ENCODE data around the gene TRIP4.

Gene TRIP4

DNA sequence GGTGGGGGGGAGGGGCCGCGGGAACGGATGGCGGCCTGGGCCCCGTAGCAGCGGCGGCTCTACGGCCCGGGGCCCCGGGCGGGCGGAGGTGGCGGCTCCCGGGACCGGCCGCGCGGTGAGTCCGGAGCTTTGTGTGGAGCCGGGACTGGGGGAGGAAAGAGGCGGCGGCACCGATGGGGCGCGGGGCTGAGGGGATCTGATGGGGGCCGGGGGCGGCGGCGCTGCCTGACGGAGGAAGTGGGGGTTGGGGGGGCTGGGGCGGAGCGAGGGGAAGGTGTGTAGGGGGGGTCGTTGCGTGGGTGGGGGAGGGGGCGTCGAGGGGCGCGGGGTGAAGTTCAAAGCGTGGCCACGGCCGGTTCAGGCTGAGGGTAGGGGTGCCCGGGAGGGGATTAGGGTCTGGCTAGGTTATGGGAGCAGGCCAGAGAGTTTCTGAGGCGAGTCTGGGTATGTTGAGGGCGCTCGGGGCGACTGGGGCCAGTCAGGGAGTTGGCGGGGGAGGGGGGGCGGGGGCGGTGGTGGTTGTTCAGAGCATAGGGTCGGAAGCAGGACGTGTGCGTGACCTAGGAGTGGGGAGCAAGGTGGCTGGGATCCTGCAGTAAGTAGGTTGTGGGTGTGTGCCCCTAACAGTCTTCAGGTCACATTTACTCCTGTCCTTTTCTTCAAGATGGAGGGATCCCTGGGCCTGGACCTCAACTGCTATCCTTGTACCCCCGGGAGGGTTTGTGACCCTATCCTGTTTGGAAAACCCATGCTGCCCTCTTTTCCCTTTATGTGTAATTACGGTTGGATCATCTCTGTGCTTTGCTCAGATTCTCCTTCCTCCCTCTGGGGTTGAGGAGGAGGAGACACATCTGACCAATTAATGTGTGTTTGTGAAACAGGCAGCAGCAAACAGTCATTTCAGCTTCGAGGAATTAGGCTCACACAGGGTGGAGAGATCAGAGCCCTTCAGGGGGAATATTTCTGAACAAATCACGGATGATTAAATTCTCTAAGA is 73.4 kb downstream of the TRIP4 start:
- peak; percentile 70 to 82 for DNase-seq (ENCODE audit: low read depth in 1 of 2, low spot score in 1 of 2)
- no peak for TF ChIP-seq JUND (IDR thresholded peaks at IDR 0.05; ENCODE audit: low read depth)
- in situ Hi-C loops (cut with HindIII; ENCODE audit: low pct_unique_long_range_greater_than_20kb, low sequenced_read_pairs): no loop called here

DNA sequence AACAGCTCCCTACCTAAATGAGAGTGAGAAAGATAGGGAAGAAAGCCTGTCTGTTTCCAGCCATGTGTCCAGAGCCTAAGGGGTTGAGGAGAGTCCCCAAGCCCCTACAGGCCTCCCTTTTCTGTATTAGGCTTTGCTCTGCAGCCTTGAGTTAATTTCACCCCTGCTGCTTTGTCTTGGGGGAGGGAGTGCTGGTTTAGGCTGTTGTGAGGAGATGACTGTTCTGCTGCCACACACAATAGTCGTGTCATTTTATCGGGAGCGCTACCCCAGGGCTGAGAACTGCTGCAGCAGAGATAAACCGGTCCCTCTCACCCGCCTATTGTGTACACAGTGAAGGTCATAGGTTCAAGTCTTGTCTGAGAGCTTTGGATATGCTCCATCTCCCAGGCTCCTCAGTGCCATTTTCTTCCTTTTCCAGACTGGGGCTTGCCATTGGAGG is 74.1 kb downstream of the TRIP4 start:
- DNase-seq (ENCODE audit: low read depth in 1 of 2, low spot score in 1 of 2): peak in 1 of 2 experiments; percentile 6
- in situ Hi-C loops (cut with HindIII; ENCODE audit: low pct_unique_long_range_greater_than_20kb, low sequenced_read_pairs): no loop called here
- TF ChIP-seq JUND (IDR thresholded peaks at IDR 0.05; ENCODE audit: low read depth): no peak

DNA sequence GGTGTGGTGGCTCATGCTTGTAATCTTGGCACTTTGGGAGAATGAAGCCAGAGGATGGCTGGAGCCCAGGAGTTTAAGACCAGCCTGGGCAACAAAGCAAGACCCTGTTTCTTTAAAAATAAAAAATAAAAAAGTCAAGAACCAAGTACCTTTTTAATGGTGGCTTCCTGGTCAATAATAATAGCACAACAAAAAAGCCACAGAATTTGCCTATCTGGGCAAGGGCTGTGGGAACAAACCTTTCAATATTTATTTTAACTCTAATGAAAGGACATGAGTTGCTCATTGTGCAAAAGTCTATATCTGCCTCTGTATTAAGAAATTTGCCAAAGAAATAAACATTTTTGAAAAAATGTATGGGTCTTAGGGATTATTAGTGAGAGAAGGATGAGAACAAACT is 74.9 kb downstream of the TRIP4 start:
- in situ Hi-C loops (cut with HindIII; ENCODE audit: low pct_unique_long_range_greater_than_20kb, low sequenced_read_pairs): no loop called here
- TF ChIP-seq JUND (IDR thresholded peaks at IDR 0.05; ENCODE audit: low read depth): no peak
- no peak for DNase-seq (ENCODE audit: low read depth in 1 of 2, low spot score in 1 of 2)

DNA sequence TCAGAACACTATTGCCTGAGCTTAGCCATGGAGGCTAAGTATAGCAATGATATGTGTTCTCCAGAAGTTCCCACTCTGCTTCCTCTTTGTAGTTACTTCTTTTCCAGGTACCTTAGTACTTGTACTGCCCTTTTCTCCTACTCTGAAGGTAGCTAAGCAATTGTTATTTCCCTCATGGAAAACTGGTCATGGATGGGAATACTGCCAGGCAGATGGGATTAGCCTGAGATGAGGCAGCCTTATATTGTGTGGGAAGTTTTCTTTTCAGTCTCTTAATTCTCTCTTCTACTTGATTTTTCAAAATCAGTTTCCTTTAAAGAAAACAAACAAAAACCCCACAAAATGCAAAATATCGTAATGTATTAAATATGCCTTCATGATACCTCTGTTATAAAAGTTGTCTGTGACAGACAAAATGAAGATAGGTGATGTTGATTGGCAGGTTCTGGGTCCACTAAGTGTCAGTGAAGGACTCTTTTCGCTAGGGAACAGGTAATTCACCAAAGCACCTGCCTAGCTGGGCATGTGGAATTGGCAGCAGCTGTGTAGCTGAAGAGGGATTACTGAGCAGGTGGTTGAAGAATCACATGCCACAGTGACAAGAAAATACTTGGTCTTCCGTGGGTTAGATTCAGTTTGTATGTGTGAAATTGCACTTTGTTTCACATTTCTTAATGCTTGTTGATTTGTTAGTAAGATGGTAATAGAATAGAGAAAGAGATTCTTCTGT is 76.8 kb downstream of the TRIP4 start:
- in situ Hi-C loops (cut with HindIII; ENCODE audit: low pct_unique_long_range_greater_than_20kb, low sequenced_read_pairs): no loop called here
- DNase-seq (ENCODE audit: low read depth in 1 of 2, low spot score in 1 of 2): peak in 1 of 2 experiments; percentile 5
- TF ChIP-seq JUND (IDR thresholded peaks at IDR 0.05; ENCODE audit: low read depth): no peak

DNA sequence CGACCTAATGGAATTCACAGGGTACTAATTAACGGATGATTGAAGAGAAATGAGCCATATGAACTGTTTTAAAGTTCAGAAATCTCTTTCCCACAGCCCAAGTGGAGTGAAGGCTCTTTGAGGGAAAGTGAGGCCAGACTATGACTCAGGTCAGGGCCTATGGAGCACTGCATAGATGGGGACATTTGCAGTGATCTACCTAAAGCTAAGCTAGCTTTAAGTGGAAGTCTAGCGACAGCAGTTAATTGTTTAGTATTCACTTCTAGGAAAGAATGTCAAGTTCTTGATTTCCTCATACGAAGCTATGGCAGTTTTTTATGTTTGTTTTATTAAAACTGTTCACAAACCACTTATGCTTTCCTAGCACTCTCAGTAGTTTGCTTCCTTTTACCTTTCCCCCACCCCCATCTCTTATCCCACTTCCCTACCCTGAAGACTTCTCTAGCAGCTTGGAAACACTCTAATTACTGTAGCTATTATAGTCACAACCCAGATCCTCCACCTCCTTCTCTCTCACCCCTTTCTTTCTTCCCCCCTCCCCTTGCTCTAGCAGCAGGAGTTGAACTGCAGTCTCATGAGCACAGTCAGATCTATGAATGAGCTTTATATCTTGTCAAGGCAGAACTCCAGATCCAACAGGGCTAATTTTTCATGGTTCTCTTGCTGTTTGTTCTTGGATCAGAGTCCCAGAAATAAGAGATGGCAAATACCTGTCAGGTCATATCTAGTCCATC is 78.9 kb downstream of the TRIP4 start:
- TF ChIP-seq JUND (IDR thresholded peaks at IDR 0.05; ENCODE audit: low read depth): no peak
- in situ Hi-C loops (cut with HindIII; ENCODE audit: low pct_unique_long_range_greater_than_20kb, low sequenced_read_pairs): no loop called here
- DNase-seq (ENCODE audit: low read depth in 1 of 2, low spot score in 1 of 2): no peak

DNA sequence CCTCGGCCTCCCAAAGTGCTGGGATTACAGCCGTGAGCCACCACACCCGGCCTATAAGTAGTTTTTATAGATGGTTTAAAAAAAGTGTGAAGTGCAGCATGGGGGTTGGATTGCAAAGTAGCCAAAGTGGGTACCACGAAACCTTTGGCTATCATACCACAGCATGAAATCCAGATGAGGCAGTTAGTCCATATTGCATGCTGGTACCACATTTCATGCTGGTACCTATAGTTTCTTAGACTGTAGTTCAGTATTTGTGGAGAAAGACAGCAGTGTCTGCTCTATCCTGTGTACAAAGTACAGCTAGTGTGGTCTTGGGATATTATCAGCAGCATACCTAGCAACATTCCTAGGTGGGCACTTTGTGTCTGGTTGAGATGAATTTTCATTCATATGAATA is 84.5 kb downstream of the TRIP4 start:
- in situ Hi-C loops (cut with HindIII; ENCODE audit: low pct_unique_long_range_greater_than_20kb, low sequenced_read_pairs): no loop called here
- no peak for DNase-seq (ENCODE audit: low read depth in 1 of 2, low spot score in 1 of 2)
- no peak for TF ChIP-seq JUND (IDR thresholded peaks at IDR 0.05; ENCODE audit: low read depth)

DNA sequence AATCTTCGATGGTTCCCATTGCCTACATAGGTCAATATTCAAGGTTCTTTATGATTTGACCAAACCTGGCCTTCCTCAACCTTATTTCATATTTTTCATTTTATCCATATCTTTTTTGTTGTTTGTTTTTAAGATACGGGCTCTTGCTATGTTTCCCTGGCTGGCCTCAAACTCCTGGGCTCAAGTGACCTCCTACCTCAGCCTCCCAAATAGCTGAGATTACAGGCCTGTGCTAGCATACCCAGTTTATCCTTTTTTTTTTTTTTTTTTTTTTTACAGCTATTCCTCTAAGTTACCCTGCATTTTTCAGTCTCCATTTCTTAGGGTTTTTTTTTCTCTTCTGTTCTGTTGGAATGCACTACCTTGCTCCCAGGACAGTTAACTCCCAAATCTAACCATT is 87.2 kb downstream of the TRIP4 start:
- in situ Hi-C loops (cut with HindIII; ENCODE audit: low pct_unique_long_range_greater_than_20kb, low sequenced_read_pairs): no loop called here

DNA sequence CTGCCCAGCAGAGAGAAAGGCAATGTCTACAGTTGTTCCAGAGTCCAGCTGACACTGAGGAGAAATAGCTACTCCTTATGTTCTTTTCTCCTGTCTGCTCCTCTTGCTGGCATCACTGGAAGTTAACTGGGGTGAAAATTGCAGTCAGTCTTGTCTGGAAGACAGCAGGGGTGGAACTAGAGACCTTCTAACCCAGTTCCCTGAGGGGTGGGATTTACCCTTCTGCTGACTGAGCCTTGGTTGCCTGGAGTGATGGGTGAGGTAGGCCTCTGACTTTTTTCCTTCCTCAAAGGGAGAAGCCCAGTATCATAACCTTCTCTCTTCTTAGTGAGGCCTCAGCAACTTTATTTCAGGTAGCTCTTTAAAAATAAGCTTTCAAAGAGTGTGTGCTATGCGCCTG is 88.9 kb downstream of the TRIP4 start:
- no peak for TF ChIP-seq JUND (IDR thresholded peaks at IDR 0.05; ENCODE audit: low read depth)
- in situ Hi-C loops (cut with HindIII; ENCODE audit: low pct_unique_long_range_greater_than_20kb, low sequenced_read_pairs): no loop called here
- no peak for DNase-seq (ENCODE audit: low read depth in 1 of 2, low spot score in 1 of 2)

More for the DNA sequence above, 87.2 kb downstream of the TRIP4 start:
- no peak for DNase-seq (ENCODE audit: low read depth in 1 of 2, low spot score in 1 of 2)
- no peak for TF ChIP-seq JUND (IDR thresholded peaks at IDR 0.05; ENCODE audit: low read depth)

DNA sequence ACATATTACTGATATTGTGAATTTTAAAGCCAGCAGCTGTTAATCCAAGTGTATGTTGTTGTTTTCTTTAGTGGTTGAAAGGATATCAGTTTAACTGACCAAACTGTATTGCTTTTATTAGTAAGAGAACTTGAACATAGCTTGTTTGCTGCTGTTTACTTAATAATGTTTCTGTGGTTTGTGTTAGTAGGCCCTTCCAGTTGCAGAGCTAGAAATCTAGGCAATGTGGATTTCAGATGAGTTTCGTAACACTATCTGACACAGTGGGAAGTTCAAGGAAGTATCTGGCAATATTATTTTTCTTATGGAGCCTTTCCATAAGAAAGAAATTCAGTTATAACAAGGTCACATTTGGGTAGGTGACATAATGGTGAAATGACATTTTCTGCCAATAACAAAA is 91.2 kb downstream of the TRIP4 start:
- DNase-seq (ENCODE audit: low read depth in 1 of 2, low spot score in 1 of 2): no peak
- no peak for TF ChIP-seq JUND (IDR thresholded peaks at IDR 0.05; ENCODE audit: low read depth)
- in situ Hi-C loops (cut with HindIII; ENCODE audit: low pct_unique_long_range_greater_than_20kb, low sequenced_read_pairs): no loop called here

DNA sequence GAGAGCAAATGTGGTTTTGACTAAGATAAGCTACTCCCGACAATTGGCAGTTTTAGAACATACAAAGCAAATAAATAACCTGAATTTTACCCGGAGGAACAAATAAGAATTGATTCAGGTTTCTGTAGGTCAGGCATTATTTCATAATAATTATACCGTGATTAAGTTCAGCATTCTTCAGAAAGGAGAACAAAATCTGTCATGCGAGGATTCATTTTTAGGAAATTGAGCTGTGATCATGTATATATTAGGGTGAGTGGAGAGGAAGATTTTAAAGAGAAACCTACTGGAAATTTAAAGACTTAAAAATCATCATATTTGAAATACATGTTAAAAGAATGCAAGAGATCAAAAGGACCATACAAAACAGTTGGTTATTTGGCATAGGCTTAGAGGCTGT is 93.3 kb downstream of the TRIP4 start:
- in situ Hi-C loops (cut with HindIII; ENCODE audit: low pct_unique_long_range_greater_than_20kb, low sequenced_read_pairs): no loop called here
- no peak for TF ChIP-seq JUND (IDR thresholded peaks at IDR 0.05; ENCODE audit: low read depth)
- no peak for DNase-seq (ENCODE audit: low read depth in 1 of 2, low spot score in 1 of 2)

DNA sequence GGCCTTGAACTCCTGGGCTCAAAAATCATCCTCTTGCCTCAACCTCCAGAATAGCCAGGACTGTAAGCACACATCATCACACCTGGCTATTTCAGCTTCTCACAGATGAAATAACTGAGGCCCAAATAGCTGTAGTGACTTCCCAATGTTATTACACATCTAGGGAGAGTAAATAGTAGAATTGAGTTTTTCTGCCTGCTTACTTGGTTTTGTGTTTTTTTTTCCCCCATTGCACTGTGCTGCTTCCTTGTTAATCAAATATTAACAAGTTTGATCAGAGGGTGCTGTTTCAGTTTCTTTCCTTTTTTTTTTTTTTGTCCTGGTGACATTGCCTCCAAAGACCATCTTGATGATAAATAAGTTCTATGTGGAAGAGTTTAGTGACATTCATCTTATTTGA is 96.1 kb downstream of the TRIP4 start:
- DNase-seq (ENCODE audit: low read depth in 1 of 2, low spot score in 1 of 2): no peak
- in situ Hi-C loops (cut with HindIII; ENCODE audit: low pct_unique_long_range_greater_than_20kb, low sequenced_read_pairs): no loop called here
- TF ChIP-seq JUND (IDR thresholded peaks at IDR 0.05; ENCODE audit: low read depth): no peak

DNA sequence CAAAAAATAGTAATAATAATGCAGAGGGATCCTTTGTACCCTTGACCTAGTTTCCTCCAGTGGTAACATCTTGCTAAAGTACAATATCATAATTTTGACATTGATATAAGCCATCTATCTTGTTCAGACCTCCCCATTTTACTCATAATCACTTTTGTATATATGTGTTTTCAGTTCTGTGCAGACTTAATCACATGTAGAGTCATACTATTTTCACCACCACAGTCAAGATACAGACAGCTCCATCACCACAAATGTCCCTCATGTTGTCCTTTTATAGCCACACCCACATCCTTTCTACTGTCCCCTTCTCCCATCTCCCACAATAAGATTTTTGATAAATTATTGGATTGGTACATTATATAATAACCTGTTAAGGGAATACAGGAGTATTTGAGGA is 98.2 kb downstream of the TRIP4 start:
- no peak for DNase-seq (ENCODE audit: low read depth in 1 of 2, low spot score in 1 of 2)
- no peak for TF ChIP-seq JUND (IDR thresholded peaks at IDR 0.05; ENCODE audit: low read depth)
- in situ Hi-C loops (cut with HindIII; ENCODE audit: low pct_unique_long_range_greater_than_20kb, low sequenced_read_pairs): no loop called here
